Stimulated activated naive CD8-positive, alpha-beta T cell treated with anti-CD3 and anti-CD28 coated beads, Interleukin-15, amount 100 ng/mL, for 72 hours (primary cell): ENCODE data around the gene GLI2.

Source experiments
- ATAC-seq: fragments of 150-1000 bp; cut with Tn5 transposase; 2 replicates; pipeline ENCODE4 v1.10.0; 2021; ENCODE audit warnings: mild to moderate bottlenecking, moderate library complexity
- DNase-seq, 2 donors: peaks; one replicate each; pipeline ENCODE4 v3.0.0; 2021 to 2022
- H3K27ac Mint-ChIP-seq, 2 donors: one replicate each; pipeline ENCODE4 v1.8.0; 2022; ENCODE audit warnings: mild to moderate bottlenecking in 2 of 2, mixed read lengths in 2 of 2, moderate library complexity in 2 of 2
- H3K27me3 Mint-ChIP-seq: one replicate; pipeline ENCODE4 v1.8.0; 2022; ENCODE audit warnings: mixed read lengths
- H3K4me1 Mint-ChIP-seq: one replicate; pipeline ENCODE4 v1.8.0; 2022; ENCODE audit warnings: mild to moderate bottlenecking, mixed read lengths
- H3K4me3 Mint-ChIP-seq, 2 donors: one replicate each; pipeline ENCODE4 v1.8.0; 2022; ENCODE audit warnings: mild to moderate bottlenecking in 2 of 2, mixed read lengths in 2 of 2, moderate library complexity in 1 of 2
- H3K9me3 Mint-ChIP-seq, 2 donors: one replicate each; pipeline ENCODE4 v1.8.0; 2022; ENCODE audit warnings: mixed read lengths in 2 of 2

The GLI2 gene

GRCh38 chr2:120754067-120754960 is 18.6 kb downstream of the GLI2 start:
- DNase-seq (no peak), ATAC-seq (no peak)
- H3K4me3 Mint-ChIP-seq, result no peak overlapping the region
- H3K9me3 Mint-ChIP-seq, result no peaks in the 10 kb centered on the region
- no peaks in the 10 kb centered on the region for H3K4me1 Mint-ChIP-seq
- peaks cover 20% of the 10 kb centered on the region for H3K27me3 Mint-ChIP-seq
- no peak overlapping the region for H3K27ac Mint-ChIP-seq

GRCh38 chr2:120758181-120759144 is 22.8 kb downstream of the GLI2 start:
- peaks cover 20% of the 10 kb centered on the region for H3K27me3 Mint-ChIP-seq
- ATAC-seq, result peak; percentile 23
- DNase-seq, result no peak
- no peak overlapping the region for H3K27ac Mint-ChIP-seq
- no peaks in the 10 kb centered on the region for H3K9me3 Mint-ChIP-seq
- no peaks in the 10 kb centered on the region for H3K4me1 Mint-ChIP-seq
- no peak overlapping the region for H3K4me3 Mint-ChIP-seq

- DNase-seq (no peak), ATAC-seq (no peak)
- H3K27me3 Mint-ChIP-seq, result peaks cover 20% of the 10 kb centered on the region
- H3K4me1 Mint-ChIP-seq, result no peaks in the 10 kb centered on the region
- no peak overlapping the region for H3K27ac Mint-ChIP-seq
- H3K9me3 Mint-ChIP-seq, result no peaks in the 10 kb centered on the region
- no peak overlapping the region for H3K4me3 Mint-ChIP-seq
Observed at GRCh38 chr2:120759543-120760331, 24.1 kb downstream of the GLI2 start.

- Mint-ChIP-seq H3K4me3 (no peak overlapping the region), H3K4me1 (no peaks in the 10 kb centered on the region), H3K27ac (no peak overlapping the region), H3K9me3 (no peaks in the 10 kb centered on the region), H3K27me3 (peaks cover 20% of the 10 kb centered on the region)
- DNase-seq (no peak), ATAC-seq (no peak)
Observed at GRCh38 chr2:120760446-120761135, 24.9 kb downstream of the GLI2 start.

- no peak for ATAC-seq
- H3K4me3 Mint-ChIP-seq, result no peak overlapping the region
Observed at GRCh38 chr2:120761164-120761861, 25.6 kb downstream of the GLI2 start.

GRCh38 chr2:120761911-120762310 is 26.2 kb downstream of the GLI2 start:
- DNase-seq (no peak), ATAC-seq (no peak)
- H3K9me3 Mint-ChIP-seq, result no peaks in the 10 kb centered on the region
- no peak overlapping the region for H3K4me3 Mint-ChIP-seq
- H3K4me1 Mint-ChIP-seq, result no peaks in the 10 kb centered on the region
- peaks cover 14% of the 10 kb centered on the region for H3K27me3 Mint-ChIP-seq
- no peak overlapping the region for H3K27ac Mint-ChIP-seq

More at GRCh38 chr2:120761164-120761861, 25.6 kb downstream of the GLI2 start:
- Mint-ChIP-seq H3K4me1 (no peaks in the 10 kb centered on the region), H3K27me3 (peaks cover 20% of the 10 kb centered on the region), H3K9me3 (no peaks in the 10 kb centered on the region), H3K27ac (no peak overlapping the region)
- no peak for DNase-seq

- Mint-ChIP-seq H3K4me1 (no peaks in the 10 kb centered on the region), H3K4me3 (no peak overlapping the region), H3K9me3 (no peaks in the 10 kb centered on the region), H3K27me3 (peaks cover 8% of the 10 kb centered on the region), H3K27ac (no peak overlapping the region)
- DNase-seq (no peak), ATAC-seq (no peak)
Observed at GRCh38 chr2:120762341-120763061, 26.8 kb downstream of the GLI2 start.

GRCh38 chr2:120763508-120763907 is 27.8 kb downstream of the GLI2 start:
- ATAC-seq, result no peak
- H3K4me1 Mint-ChIP-seq, result no peaks in the 10 kb centered on the region
- H3K4me3 Mint-ChIP-seq, result no peak overlapping the region
- no peak for DNase-seq
- no peaks in the 10 kb centered on the region for H3K9me3 Mint-ChIP-seq
- H3K27ac Mint-ChIP-seq, result no peak overlapping the region
- no peaks in the 10 kb centered on the region for H3K27me3 Mint-ChIP-seq

- Mint-ChIP-seq H3K27me3 (no peaks in the 10 kb centered on the region), H3K27ac (no peak overlapping the region), H3K4me1 (no peaks in the 10 kb centered on the region), H3K9me3 (no peaks in the 10 kb centered on the region), H3K4me3 (no peak overlapping the region)
- no peak for ATAC-seq
- no peak for DNase-seq
Observed at GRCh38 chr2:120763931-120764330, 28.3 kb downstream of the GLI2 start.

GRCh38 chr2:120764492-120764891 is 28.8 kb downstream of the GLI2 start:
- Mint-ChIP-seq H3K9me3 (no peaks in the 10 kb centered on the region), H3K4me3 (no peak overlapping the region), H3K27me3 (no peaks in the 10 kb centered on the region), H3K27ac (no peak overlapping the region), H3K4me1 (no peaks in the 10 kb centered on the region)
- ATAC-seq, result no peak
- DNase-seq, result no peak

- Mint-ChIP-seq H3K27ac (peak overlapping the region in 1 of 2 donors; percentile 79), H3K27me3 (no peaks in the 10 kb centered on the region), H3K4me3 (no peak overlapping the region), H3K9me3 (no peaks in the 10 kb centered on the region), H3K4me1 (no peaks in the 10 kb centered on the region)
- DNase-seq, result no peak
- no peak for ATAC-seq
Observed at GRCh38 chr2:120764991-120765677, 29.5 kb downstream of the GLI2 start.

- Mint-ChIP-seq H3K27me3 (no peaks in the 10 kb centered on the region), H3K4me3 (no peak overlapping the region), H3K4me1 (no peaks in the 10 kb centered on the region), H3K9me3 (no peaks in the 10 kb centered on the region), H3K27ac (no peak overlapping the region)
- DNase-seq (no peak), ATAC-seq (no peak)
Observed at GRCh38 chr2:120765678-120766469, 30.2 kb downstream of the GLI2 start.
